Measurements from ENCODE around the gene ELAVL4.

ELAVL4 gene

GRCh38 chr1:50180367-50180766 is 71.6 kb downstream of the ELAVL4 start:
- DNase-seq, result no peak

GRCh38 chr1:50181027-50181663 is 72.4 kb downstream of the ELAVL4 start:
- no peak for DNase-seq

GRCh38 chr1:50183378-50184133 is 74.8 kb downstream of the ELAVL4 start:
- DNase-seq, result no peak

GRCh38 chr1:50189369-50189768 is 80.6 kb downstream of the ELAVL4 start:
- no peak for DNase-seq

GRCh38 chr1:50193002-50193401 is 84.3 kb downstream of the ELAVL4 start:
- no peak for DNase-seq

GRCh38 chr1:50195205-50195604 is 86.5 kb downstream of the ELAVL4 start:
- no peak for DNase-seq

- DNase-seq, result no peak
These were observed 87.4 kb downstream of the ELAVL4 start for GRCh38 chr1:50196081-50196480.

- no peak for DNase-seq
These were observed 88.5 kb downstream of the ELAVL4 start for GRCh38 chr1:50197216-50197615.

GRCh38 chr1:50208315-50208714 is 99.6 kb downstream of the ELAVL4 start:
- no peak for DNase-seq

- DNase-seq, result no peak
These were observed 100.0 kb downstream of the ELAVL4 start for GRCh38 chr1:50208756-50209155.

GRCh38 chr1:50209749-50210148 is 101.0 kb downstream of the ELAVL4 start:
- no peak for DNase-seq

GRCh38 chr1:50213505-50213904 is 104.8 kb downstream of the ELAVL4 start:
- DNase-seq, result no peak

- DNase-seq, result no peak
These were observed 106.0 kb downstream of the ELAVL4 start for GRCh38 chr1:50214717-50215116.

GRCh38 chr1:50218344-50219120 is 109.8 kb downstream of the ELAVL4 start:
- DNase-seq, result no peak

GRCh38 chr1:50228871-50229384 is 120.2 kb downstream of the ELAVL4 start:
- DNase-seq, result no peak

GRCh38 chr1:50231209-50231608 is 122.5 kb downstream of the ELAVL4 start:
- DNase-seq, result no peak

- DNase-seq, result no peak
These were observed 123.6 kb downstream of the ELAVL4 start for GRCh38 chr1:50232336-50232735.

- no peak for DNase-seq
These were observed 127.9 kb downstream of the ELAVL4 start for GRCh38 chr1:50236656-50237055.

GRCh38 chr1:50237056-50237455 is 128.3 kb downstream of the ELAVL4 start:
- no peak for DNase-seq

- no peak for DNase-seq
These were observed 135.2 kb downstream of the ELAVL4 start for GRCh38 chr1:50243939-50244338.

- no peak for DNase-seq
These were observed 138.1 kb downstream of the ELAVL4 start for GRCh38 chr1:50246869-50247268.

GRCh38 chr1:50251702-50252101 is 143.0 kb downstream of the ELAVL4 start:
- DNase-seq, result no peak

- DNase-seq, result no peak
These were observed 143.5 kb downstream of the ELAVL4 start for GRCh38 chr1:50252196-50252595.

Data from T-helper 1 cell (primary cell).